GM12878 (cell line): ENCODE measurements around the gene FREM3.
A peak's percentile ranks its signal among the peaks of the same experiment; 100 is the strongest.

Experiments used
- CREB1 ChIP-seq: IDR thresholded peaks from 2 replicates; pipeline ENCODE4 v1.6.1; 2012; ENCODE audit warnings: low read depth, mild to moderate bottlenecking, inconsistent platforms
- EP300 ChIP-seq, 2 experiments: fragments of 150-350 bp in 1 of 2; IDR thresholded peaks; 2 replicates each; pipeline ENCODE4 v1.6.1; 2011 to 2012; ENCODE audit warnings: low read depth in 2 of 2, low read length in 2 of 2, borderline replicate concordance in 1 of 2, improper control_type of control experiment in 1 of 2, inconsistent platforms in 1 of 2; ENCODE audit not compliant: control insufficient read depth in 1 of 2
- MYC ChIP-seq: IDR thresholded peaks from 2 replicates; pipeline ENCODE4 v1.6.1; 2011; ENCODE audit warnings: mild to moderate bottlenecking, low read length, moderate library complexity, inconsistent platforms; ENCODE audit not compliant: insufficient read depth, insufficient replicate concordance, insufficient read length, severe bottlenecking
- POLR2A ChIP-seq: IDR thresholded peaks from 2 replicates; pipeline ENCODE4 v1.6.1; 2011; ENCODE audit warnings: low read depth, mild to moderate bottlenecking, low read length
- RCOR1 ChIP-seq: conservative IDR thresholded peaks from 2 replicates; pipeline ENCODE4 v1.6.1; 2012; ENCODE audit warnings: low read depth, low read length, improper control_type of control experiment
- SIN3A ChIP-seq: IDR thresholded peaks from 2 replicates; pipeline ENCODE4 v1.6.1; 2012; ENCODE audit warnings: low read depth, low read length, improper control_type of control experiment
- SMAD1 ChIP-seq: fragments of 450-650 bp; IDR thresholded peaks from 2 replicates; pipeline ENCODE4 v1.6.1; 2018; ENCODE audit warnings: mild to moderate bottlenecking, low read depth; ENCODE audit not compliant: partially characterized antibody
- TCF12 ChIP-seq: IDR thresholded peaks from 2 replicates; pipeline ENCODE4 v1.6.1; 2011; ENCODE audit warnings: low read depth, mild to moderate bottlenecking, low read length
- ZBED1 ChIP-seq: IDR thresholded peaks from 2 replicates; pipeline ENCODE4 v1.6.1; 2016; ENCODE audit warnings: borderline replicate concordance
- ZNF24 ChIP-seq: fragments of 450-650 bp; IDR thresholded peaks from 2 replicates; pipeline ENCODE4 v1.6.1; 2017; ENCODE audit warnings: antibody characterized with exemption, mild to moderate bottlenecking
- ZNF384 ChIP-seq: IDR thresholded peaks from 2 replicates; pipeline ENCODE4 v1.6.1; 2012; ENCODE audit warnings: low read depth, mild to moderate bottlenecking, low read length, improper control_type of control experiment, borderline replicate concordance
- TF ChIP-seq, protein P1 (sequence below), 3 experiments: IDR thresholded peaks in 2 of 3; conservative IDR thresholded peaks in 1 of 3; 2 replicates each; pipeline ENCODE4 v1.5.1; 2011; ENCODE audit warnings: low read depth in 3 of 3, low read length in 3 of 3, mild to moderate bottlenecking in 3 of 3, control low read depth in 2 of 3, moderate library complexity in 2 of 3, inconsistent platforms in 1 of 3, mixed read lengths in 1 of 3; ENCODE audit not compliant: control insufficient read depth in 2 of 3, insufficient read depth in 1 of 3; ENCODE audit errors: extremely low read depth in 1 of 3
- TF ChIP-seq, protein P2 (sequence below): IDR thresholded peaks from 2 replicates; pipeline ENCODE4 v1.6.1; 2012; ENCODE audit warnings: mild to moderate bottlenecking, low read depth, low read length

DNA sequence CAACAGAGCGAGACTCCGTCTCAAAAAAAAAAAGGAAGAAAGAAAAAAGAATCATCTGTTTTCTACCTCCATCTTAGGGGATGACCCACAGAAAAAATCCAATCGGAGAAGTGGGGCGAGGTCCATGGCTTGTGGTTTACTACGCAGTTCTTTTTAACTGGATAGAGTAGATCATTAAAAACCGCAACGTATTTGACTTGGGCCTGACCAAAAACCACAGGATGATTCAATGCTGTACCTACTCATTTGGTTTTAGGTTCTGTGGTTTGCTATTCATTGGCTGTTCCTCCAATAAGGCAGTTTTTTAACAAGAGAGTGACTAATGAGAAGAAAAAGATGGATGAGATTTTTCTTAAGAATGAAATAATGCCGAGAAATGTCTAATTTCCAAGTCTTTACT, 83.7 kb downstream of the FREM3 start:
- no peak for TF ChIP-seq ZNF24
- no peak for TF ChIP-seq CREB1
- peak in 1 of 2 experiments; percentile 12; a peak in 1 of 4 replicates for TF ChIP-seq EP300 (IDR thresholded peaks at IDR 0.05; ENCODE audit: borderline replicate concordance in 1 of 2, control insufficient read depth in 1 of 2, low read depth in 2 of 2, low read length in 2 of 2)
- no peak for TF ChIP-seq SIN3A
- no peak for TF ChIP-seq SMAD1
- no peak for TF ChIP-seq ZNF384
- TF ChIP-seq, protein P1, sequence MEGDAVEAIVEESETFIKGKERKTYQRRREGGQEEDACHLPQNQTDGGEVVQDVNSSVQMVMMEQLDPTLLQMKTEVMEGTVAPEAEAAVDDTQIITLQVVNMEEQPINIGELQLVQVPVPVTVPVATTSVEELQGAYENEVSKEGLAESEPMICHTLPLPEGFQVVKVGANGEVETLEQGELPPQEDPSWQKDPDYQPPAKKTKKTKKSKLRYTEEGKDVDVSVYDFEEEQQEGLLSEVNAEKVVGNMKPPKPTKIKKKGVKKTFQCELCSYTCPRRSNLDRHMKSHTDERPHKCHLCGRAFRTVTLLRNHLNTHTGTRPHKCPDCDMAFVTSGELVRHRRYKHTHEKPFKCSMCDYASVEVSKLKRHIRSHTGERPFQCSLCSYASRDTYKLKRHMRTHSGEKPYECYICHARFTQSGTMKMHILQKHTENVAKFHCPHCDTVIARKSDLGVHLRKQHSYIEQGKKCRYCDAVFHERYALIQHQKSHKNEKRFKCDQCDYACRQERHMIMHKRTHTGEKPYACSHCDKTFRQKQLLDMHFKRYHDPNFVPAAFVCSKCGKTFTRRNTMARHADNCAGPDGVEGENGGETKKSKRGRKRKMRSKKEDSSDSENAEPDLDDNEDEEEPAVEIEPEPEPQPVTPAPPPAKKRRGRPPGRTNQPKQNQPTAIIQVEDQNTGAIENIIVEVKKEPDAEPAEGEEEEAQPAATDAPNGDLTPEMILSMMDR (IDR thresholded peaks at IDR 0.05 in 2 of 3, conservative IDR thresholded peaks at IDR 0.05 in 1 of 3; ENCODE audit: control insufficient read depth in 2 of 3, extremely low read depth in 1 of 3, insufficient read depth in 1 of 3, low read depth in 3 of 3, low read length in 3 of 3) = no peak
- TF ChIP-seq TCF12 = no peak
- no peak for TF ChIP-seq POLR2A
- no peak for TF ChIP-seq MYC
- no peak for TF ChIP-seq RCOR1
- TF ChIP-seq, protein P2, sequence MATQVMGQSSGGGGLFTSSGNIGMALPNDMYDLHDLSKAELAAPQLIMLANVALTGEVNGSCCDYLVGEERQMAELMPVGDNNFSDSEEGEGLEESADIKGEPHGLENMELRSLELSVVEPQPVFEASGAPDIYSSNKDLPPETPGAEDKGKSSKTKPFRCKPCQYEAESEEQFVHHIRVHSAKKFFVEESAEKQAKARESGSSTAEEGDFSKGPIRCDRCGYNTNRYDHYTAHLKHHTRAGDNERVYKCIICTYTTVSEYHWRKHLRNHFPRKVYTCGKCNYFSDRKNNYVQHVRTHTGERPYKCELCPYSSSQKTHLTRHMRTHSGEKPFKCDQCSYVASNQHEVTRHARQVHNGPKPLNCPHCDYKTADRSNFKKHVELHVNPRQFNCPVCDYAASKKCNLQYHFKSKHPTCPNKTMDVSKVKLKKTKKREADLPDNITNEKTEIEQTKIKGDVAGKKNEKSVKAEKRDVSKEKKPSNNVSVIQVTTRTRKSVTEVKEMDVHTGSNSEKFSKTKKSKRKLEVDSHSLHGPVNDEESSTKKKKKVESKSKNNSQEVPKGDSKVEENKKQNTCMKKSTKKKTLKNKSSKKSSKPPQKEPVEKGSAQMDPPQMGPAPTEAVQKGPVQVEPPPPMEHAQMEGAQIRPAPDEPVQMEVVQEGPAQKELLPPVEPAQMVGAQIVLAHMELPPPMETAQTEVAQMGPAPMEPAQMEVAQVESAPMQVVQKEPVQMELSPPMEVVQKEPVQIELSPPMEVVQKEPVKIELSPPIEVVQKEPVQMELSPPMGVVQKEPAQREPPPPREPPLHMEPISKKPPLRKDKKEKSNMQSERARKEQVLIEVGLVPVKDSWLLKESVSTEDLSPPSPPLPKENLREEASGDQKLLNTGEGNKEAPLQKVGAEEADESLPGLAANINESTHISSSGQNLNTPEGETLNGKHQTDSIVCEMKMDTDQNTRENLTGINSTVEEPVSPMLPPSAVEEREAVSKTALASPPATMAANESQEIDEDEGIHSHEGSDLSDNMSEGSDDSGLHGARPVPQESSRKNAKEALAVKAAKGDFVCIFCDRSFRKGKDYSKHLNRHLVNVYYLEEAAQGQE = no peak
- no peak for TF ChIP-seq ZBED1
